ENCODE results near the gene PLCB2.

PLCB2 gene

GRCh38 chr15:40340740-40341400, 33.1 kb upstream of the PLCB2 start, which contains the start of gene CCDC9B:
TSS of gene CCDC9B (minus strand) at chr15:40340939. CDS start at chr15:40340819, 120 bp downstream.
- in situ Hi-C loops (cut with HindIII; ENCODE audit: low sequenced_read_pairs) = no loop called here

GRCh38 chr15:40340038-40340739, 32.5 kb upstream of the PLCB2 start:
- in situ Hi-C loops (cut with HindIII; ENCODE audit: low sequenced_read_pairs) = no loop called here

- in situ Hi-C loops (cut with HindIII; ENCODE audit: low sequenced_read_pairs) = no loop called here
Observed at GRCh38 chr15:40339621-40339945, 31.8 kb upstream of the PLCB2 start.

DNA sequence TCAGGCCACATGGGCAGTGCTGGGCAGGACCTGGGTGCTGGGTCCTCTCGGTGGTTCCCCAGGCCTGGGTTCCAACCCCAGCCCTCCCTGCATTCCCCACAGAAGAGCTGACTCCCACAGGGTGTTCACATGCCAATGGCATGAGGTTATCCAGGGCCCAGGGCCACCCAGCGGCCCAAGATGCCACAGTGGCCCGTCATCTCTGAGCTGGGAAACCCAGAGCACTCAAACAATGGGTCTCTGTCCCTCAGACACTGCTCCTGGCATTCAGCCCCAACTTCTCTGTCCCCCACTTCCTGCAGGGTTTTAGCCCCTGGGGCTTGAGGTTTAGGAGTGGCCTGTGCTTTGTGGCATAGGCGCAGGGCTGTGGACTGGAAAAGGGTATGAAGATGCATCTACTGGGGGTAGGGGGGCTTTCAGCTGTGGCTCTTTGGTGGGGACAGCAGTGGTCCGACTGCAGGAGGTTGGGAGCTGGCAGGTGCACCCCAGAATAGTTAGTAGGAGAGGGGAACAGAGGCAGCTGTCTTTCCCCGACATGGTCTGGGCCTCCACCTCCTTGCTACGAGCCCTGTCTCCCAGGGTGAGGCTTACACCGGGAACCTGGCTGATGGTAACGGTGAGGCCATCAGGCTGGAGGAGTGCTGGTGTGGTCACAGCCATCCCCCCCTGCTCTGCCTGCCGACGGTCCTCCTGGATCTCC, 31.3 kb upstream of the PLCB2 start:
- in situ Hi-C loops (cut with HindIII; ENCODE audit: low sequenced_read_pairs) = no loop called here

DNA sequence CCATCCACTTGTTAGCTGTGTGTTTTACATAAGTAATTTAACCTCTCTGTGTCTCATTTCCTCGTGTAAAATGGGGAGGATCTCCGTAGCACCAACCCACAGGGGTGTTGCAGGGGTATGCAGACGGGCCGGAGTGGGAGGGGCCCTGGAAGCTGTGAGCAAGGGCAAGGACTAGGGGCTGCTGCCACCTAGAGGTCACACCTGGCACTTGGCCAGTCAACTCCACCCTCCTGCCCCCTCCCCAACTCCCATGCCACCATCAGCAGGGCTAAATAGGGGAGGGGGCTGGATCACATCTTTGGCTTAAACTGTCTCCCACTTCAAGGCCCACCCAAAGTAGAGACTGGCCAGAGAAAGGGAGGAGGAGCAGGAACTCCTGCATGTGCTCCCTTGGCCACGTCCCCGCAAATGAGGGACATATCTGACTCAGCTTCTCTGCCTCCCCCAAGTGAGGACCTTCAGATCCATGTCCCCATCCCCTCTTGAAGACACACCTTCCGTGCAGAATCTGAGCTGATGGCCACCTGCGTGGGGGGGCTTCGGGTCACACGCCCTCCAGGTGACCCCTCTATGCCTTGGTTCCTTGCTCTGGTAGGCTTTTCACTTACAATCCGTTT, 30.4 kb upstream of the PLCB2 start:
- in situ Hi-C loops (cut with HindIII; ENCODE audit: low sequenced_read_pairs) = no loop called here

GRCh38 chr15:40337597-40337996, 29.9 kb upstream of the PLCB2 start:
- in situ Hi-C loops (cut with HindIII; ENCODE audit: low sequenced_read_pairs) = no loop called here

GRCh38 chr15:40336744-40337122, 29.0 kb upstream of the PLCB2 start:
- in situ Hi-C loops (cut with HindIII; ENCODE audit: low sequenced_read_pairs) = no loop called here

DNA sequence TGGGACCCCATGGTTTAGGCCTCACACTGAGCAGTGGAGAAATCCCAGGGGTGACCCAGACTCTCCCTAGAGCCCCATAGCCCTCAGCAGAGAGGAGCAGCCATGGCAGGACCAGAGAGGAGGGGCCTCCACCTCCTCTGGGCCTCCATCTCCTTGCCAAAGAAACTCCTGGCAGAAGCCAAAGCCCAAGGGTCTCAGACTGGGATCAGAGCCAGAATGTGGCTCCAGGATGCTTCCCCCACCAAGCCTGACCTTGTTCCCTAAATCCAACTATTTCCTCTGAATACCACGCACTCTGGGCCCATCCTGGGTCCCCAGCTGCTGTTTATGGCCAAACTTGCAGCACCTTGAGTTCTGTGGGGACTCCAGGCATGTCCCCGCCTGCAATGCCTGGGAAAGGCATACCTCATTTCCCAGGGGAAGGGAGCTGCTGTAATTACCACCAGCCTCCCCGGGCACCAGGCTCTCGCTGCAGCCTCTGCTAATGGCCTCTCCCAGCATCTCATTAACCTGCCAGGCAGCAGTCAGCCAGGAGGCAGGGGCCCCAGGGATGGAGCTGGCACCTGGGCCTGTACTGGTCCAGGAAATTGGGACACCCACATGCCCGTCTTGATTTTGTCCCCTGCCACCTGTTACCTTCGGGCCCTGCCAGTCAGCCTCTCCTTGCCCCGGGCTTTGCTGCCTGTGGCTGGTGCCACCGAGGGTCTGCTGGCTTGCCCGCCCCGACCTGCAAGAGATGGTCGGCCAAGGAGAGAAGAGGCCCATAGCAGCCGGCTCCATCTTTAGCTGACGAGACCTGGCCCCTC, 28.4 kb upstream of the PLCB2 start:
- in situ Hi-C loops (cut with HindIII; ENCODE audit: low sequenced_read_pairs) = no loop called here

DNA sequence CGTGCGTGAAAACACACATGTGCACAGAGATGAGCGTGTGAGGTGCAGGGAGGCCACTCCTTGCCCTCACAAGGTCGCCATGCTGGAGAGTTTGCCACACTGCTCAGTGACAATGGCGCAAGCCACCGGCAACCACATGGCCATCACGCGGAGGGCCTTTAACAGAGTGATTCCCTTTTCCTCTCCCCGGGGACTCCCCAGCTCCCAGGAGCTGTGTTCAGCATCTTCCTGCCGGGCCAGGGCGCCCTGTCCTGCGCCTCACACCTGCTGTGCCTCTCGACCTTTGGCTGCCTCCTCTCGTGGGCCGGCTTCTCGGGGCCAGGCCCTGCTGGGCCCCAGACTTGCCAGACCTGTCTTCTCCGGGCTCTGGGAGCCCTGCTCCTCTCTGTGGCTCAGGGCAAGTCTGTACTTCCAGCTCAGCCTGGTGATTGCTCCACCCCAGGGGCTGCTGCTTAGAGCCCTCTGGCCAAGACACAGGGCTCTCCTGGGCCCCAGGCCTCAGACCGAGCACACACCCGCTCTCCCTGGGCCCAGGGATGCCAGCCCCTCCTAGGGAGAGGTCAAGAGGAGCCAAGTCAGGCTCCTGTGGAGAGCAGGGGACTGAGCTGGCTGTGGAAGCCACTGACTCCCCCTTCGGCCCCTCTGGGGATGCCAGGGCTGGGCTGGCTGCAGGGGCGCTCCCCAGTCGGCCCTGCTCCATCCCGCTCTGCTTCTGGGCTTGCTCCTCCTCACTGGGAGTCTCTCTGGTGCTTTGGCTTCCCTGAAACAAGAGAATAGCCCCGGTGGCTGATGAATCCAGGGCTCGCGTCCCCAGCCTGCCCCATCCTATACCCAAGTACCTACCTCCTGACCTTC, 27.4 kb upstream of the PLCB2 start:
- in situ Hi-C loops (cut with HindIII; ENCODE audit: low sequenced_read_pairs) = no loop called here

DNA sequence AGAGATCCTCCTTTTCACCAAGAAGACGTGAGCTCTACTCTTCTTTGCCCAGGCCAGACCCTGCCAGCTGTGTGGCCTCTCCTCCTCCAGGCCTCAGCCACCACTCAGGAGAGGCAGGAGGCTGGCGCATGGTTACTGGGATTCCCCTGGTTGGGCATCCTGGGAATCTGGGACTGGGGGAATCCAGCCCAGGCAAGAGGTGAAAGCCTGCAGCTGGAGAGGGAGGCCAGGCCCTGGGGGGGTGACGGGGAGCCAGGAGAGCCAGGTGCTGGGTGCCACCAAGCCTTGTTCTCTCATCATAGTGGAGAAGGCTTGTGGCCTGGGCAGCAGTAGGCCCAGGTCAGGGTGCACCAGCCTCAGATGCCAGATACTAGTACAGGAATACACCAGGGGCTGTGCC, 26.8 kb upstream of the PLCB2 start:
- in situ Hi-C loops (cut with HindIII; ENCODE audit: low sequenced_read_pairs) = no loop called here

DNA sequence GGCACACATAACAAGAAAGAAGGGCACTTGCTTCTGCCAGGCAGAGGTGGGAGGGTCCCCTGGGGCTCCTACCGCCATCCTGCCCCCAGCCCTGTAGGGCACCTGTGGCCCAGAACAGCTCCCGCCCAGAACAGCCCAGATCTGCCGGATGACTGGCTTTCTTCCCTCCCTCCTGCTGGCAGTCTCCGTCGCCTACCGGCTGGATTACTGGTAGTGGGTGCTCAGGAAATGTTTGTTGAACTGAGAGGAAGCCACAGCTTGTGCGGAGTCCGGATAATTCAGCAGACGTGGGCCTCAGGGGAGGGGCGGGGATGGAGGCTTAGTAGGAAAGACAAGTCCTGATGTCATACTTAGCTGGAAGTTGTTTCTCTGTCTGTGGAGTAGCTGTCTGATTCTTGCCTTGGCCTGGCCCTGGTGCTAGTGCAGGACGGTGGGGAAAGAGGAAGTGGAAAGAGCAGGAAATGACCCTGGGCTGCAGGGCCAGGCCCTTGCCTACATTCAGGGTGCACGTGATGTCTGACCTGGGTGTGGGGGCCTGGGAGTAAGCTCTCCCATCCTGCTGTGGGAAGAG, 26.3 kb upstream of the PLCB2 start:
- in situ Hi-C loops (cut with HindIII; ENCODE audit: low sequenced_read_pairs) = no loop called here

DNA sequence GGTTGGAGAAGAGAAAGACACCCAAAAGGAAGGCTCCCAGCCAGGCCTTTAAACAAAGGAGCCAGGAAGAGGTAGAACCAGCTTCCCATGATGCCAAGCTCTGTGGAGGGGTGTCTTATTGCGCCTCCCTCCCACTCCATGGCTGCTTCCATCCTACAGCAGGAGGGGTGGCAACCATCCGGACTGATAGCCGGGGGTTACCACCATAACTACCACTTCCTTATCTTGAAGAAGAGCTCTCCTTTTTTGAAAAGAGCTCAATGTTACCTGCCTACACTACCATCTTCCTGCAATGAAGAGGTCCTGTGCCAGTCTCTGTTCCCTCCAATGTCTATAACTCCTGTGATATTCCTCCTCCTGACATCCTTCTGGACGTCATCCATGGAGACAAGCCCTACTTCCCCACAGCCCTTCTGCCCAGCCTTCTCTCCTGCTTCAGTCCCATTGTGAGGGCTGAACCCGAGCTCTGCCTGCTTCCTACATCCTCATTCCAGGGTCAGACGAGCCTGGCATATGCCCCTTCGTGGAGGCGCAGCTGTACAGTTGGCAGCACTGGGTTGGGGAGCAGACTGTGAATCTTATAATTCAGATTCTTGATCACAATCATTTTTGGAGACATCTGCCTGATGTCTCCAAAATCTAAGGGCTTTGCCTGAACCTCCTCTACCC, 24.5 kb upstream of the PLCB2 start:
- in situ Hi-C loops (cut with HindIII; ENCODE audit: low sequenced_read_pairs) = no loop called here

GRCh38 chr15:40331637-40332036, 23.9 kb upstream of the PLCB2 start:
- in situ Hi-C loops (cut with HindIII; ENCODE audit: low sequenced_read_pairs) = no loop called here

DNA sequence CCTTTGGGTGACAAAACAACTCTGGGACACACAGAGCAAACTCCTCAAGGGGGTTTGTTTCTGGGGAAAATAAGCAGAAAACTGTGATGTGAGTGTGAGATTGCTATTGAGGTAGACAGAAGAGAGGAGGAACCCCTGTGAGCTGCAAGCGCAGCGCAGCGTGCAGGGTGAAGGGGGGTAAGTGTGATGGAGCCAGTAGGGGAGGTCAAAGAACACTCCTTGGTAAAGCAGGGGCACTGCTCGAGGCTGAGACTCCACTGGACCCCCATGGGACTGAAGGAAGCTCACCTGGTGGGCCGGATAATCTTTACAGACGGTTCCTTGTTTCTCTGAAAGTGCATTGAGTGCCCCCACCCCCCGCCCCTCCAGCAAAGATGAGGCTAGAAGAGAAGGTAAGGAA, 23.3 kb upstream of the PLCB2 start:
- in situ Hi-C loops (cut with HindIII; ENCODE audit: low sequenced_read_pairs) = no loop called here

GRCh38 chr15:40330368-40330836, 22.7 kb upstream of the PLCB2 start:
- in situ Hi-C loops (cut with HindIII; ENCODE audit: low sequenced_read_pairs) = no loop called here

DNA sequence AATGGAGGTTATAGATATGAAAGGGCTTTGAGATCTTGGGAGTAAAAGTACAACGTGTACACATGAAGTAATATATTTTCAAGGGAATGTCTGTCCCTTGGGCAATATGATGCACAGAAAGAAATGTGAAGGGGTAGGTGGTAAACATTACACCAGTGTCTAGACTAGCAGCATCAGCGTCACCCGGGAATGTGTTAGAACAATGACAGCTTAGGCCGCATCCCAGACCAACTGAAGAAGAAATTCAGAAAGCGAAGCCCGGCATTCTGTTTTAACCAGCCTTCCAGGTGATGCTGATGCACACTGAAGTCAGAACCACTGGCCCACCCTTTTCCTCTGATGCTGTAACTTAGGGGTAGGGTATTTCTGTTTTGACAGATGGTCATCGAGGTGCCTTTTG, 22.1 kb upstream of the PLCB2 start:
- in situ Hi-C loops (cut with HindIII; ENCODE audit: low sequenced_read_pairs) = no loop called here

DNA sequence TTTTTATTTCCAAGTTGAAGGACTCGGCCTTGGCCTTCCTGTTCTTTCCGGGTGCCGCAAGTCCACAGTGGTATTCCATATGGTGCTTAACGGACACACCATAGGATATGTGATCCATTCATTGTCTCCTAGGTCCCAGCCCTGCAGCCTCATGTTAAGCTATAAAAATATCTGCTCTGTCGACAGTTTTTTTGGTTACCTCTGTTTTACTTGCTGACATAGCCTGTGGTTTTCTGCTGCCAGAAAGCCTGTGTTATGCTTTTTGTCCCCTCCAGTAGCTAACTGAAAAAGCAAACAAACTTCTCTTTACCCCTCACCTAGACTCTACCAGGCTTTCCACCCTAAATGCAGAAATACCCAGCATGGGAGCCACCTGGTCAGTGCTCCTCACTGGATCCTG, 21.0 kb upstream of the PLCB2 start:
- in situ Hi-C loops (cut with HindIII; ENCODE audit: low sequenced_read_pairs) = no loop called here

- in situ Hi-C loops (cut with HindIII; ENCODE audit: low sequenced_read_pairs) = no loop called here
Observed at GRCh38 chr15:40328176-40328575, 20.4 kb upstream of the PLCB2 start.

DNA sequence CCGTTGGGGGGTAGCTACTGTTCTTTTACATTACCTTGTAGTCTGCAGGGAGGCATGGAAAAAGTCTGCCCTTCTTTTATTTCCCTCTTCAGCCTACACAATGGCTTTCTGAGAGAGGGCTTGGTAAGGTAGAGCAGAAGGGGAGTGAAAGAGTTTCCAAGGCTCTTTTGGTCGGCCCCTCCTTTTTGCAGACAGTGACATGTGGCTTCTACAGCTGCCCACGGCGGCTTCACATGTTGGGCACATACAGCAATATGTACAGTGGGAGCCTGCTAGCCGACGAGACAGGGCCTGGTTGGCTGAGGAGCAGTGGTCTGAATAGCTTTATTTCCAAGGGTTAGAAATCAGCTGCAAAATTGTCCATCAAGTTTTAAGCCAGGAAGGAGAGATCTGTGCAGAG, 19.7 kb upstream of the PLCB2 start:
- in situ Hi-C loops (cut with HindIII; ENCODE audit: low sequenced_read_pairs) = no loop called here

Measured in DLD1 (cell line).